ENCODE measurements around the gene SNCAIP. TPM values are rescaled to one million over a fixed set of nuclear protein-coding genes. Genes with fewer than 3 reads are reported as not detected.

Gene SNCAIP
- total RNA-seq (2014; rRNA removed; shearing (Covaris generic); ENCODE audit: low replicate concordance), result not detected in 2 replicates

- Histone ChIP-seq H3K9me3 (no peaks in the 10 kb centered on the region), H3K27me3 (peaks cover 63% of the 10 kb centered on the region), H3K36me3 (no peaks in the 10 kb centered on the region), H3K4me3 (peak within 1 kb of the TSS; percentile 48)
- DNase-seq, result peak; percentile 65
Measured at GRCh38 chr5:122311961-122312590, at the start of gene SNCAIP. Gene SNCAIP (plus strand): TSS chr5:122312237. CDS start chr5:122391135, 78,898 bp downstream.

GRCh38 chr5:122263352-122264030 is 48.5 kb upstream of the SNCAIP start:
- no peak for DNase-seq
- no peaks in the 10 kb centered on the region for H3K27me3 ChIP-seq
- no peak overlapping the region for H3K4me3 ChIP-seq

GRCh38 chr5:122264610-122265009 is 47.4 kb upstream of the SNCAIP start:
- Histone ChIP-seq H3K4me3 (no peak overlapping the region), H3K9me3 (no peaks in the 10 kb centered on the region), H3K27me3 (peaks cover 2% of the 10 kb centered on the region; the same call in 1 of the 2 replicates), H3K36me3 (no peaks in the 10 kb centered on the region)
- no peak for DNase-seq

More at GRCh38 chr5:122263352-122264030, 48.5 kb upstream of the SNCAIP start:
- Histone ChIP-seq H3K9me3 (no peaks in the 10 kb centered on the region), H3K36me3 (no peaks in the 10 kb centered on the region)

- Histone ChIP-seq H3K27me3 (peaks cover 3% of the 10 kb centered on the region; the same call in 1 of the 2 replicates), H3K9me3 (no peaks in the 10 kb centered on the region), H3K4me3 (no peak overlapping the region), H3K36me3 (no peaks in the 10 kb centered on the region)
- no peak for DNase-seq
Measured at GRCh38 chr5:122267185-122267584, 44.9 kb upstream of the SNCAIP start.

- Histone ChIP-seq H3K9me3 (no peaks in the 10 kb centered on the region), H3K4me3 (no peak overlapping the region), H3K27me3 (peaks cover 8% of the 10 kb centered on the region; the same call in 1 of the 2 replicates), H3K36me3 (no peaks in the 10 kb centered on the region)
- no peak for DNase-seq
Measured at GRCh38 chr5:122273696-122274095, 38.3 kb upstream of the SNCAIP start.

- no peak for DNase-seq
- Histone ChIP-seq H3K4me3 (no peak overlapping the region), H3K36me3 (no peaks in the 10 kb centered on the region), H3K9me3 (0 out of 2 replicates have a peak, but pooled peaks cover 2% of the 10 kb centered on the region), H3K27me3 (peaks cover 18% of the 10 kb centered on the region)
Measured at GRCh38 chr5:122283592-122283991, 28.4 kb upstream of the SNCAIP start.

- Histone ChIP-seq H3K27me3 (peaks cover 22% of the 10 kb centered on the region), H3K4me3 (no peak overlapping the region), H3K9me3 (0 out of 2 replicates have a peak, but pooled peaks cover 2% of the 10 kb centered on the region), H3K36me3 (no peaks in the 10 kb centered on the region)
- DNase-seq, result no peak
Measured at GRCh38 chr5:122286541-122286940, 25.5 kb upstream of the SNCAIP start.

GRCh38 chr5:122287101-122287500 is 24.9 kb upstream of the SNCAIP start:
- Histone ChIP-seq H3K9me3 (0 out of 2 replicates have a peak, but pooled peaks cover 2% of the 10 kb centered on the region), H3K4me3 (no peak overlapping the region), H3K27me3 (peaks cover 22% of the 10 kb centered on the region), H3K36me3 (no peaks in the 10 kb centered on the region)
- no peak for DNase-seq

- Histone ChIP-seq H3K9me3 (no peaks in the 10 kb centered on the region), H3K27me3 (peaks cover 13% of the 10 kb centered on the region), H3K36me3 (no peaks in the 10 kb centered on the region), H3K4me3 (no peak overlapping the region)
- no peak for DNase-seq
Measured at GRCh38 chr5:122291000-122291901, 20.8 kb upstream of the SNCAIP start.

- H3K27me3 ChIP-seq, result peaks cover 13% of the 10 kb centered on the region
- H3K4me3 ChIP-seq, result no peak overlapping the region
- no peak for DNase-seq
- no peaks in the 10 kb centered on the region for H3K36me3 ChIP-seq
- H3K9me3 ChIP-seq, result no peaks in the 10 kb centered on the region
Measured at GRCh38 chr5:122292332-122292731, 19.7 kb upstream of the SNCAIP start.

- Histone ChIP-seq H3K27me3 (peaks cover 4% of the 10 kb centered on the region; the same call in 1 of the 2 replicates), H3K4me3 (no peak overlapping the region)
- no peak for DNase-seq
Measured at GRCh38 chr5:122295138-122295537, 16.9 kb upstream of the SNCAIP start.

GRCh38 chr5:122296871-122297270 is 15.2 kb upstream of the SNCAIP start:
- no peak for DNase-seq
- Histone ChIP-seq H3K36me3 (no peaks in the 10 kb centered on the region), H3K27me3 (peaks cover under 1% of the 10 kb centered on the region; the same call in 1 of the 2 replicates), H3K4me3 (no peak overlapping the region), H3K9me3 (no peaks in the 10 kb centered on the region)

More at GRCh38 chr5:122295138-122295537, 16.9 kb upstream of the SNCAIP start:
- H3K36me3 ChIP-seq, result no peaks in the 10 kb centered on the region
- H3K9me3 ChIP-seq, result no peaks in the 10 kb centered on the region

- H3K27me3 ChIP-seq, result peaks cover 8% of the 10 kb centered on the region
- H3K4me3 ChIP-seq, result no peak overlapping the region
- no peaks in the 10 kb centered on the region for H3K9me3 ChIP-seq
- DNase-seq, result no peak
- no peaks in the 10 kb centered on the region for H3K36me3 ChIP-seq
Measured at GRCh38 chr5:122297587-122298298, 14.3 kb upstream of the SNCAIP start.

- no peak for DNase-seq
- H3K27me3 ChIP-seq, result peaks cover 17% of the 10 kb centered on the region
- H3K36me3 ChIP-seq, result no peaks in the 10 kb centered on the region
- H3K4me3 ChIP-seq, result no peak overlapping the region
- no peaks in the 10 kb centered on the region for H3K9me3 ChIP-seq
Measured at GRCh38 chr5:122300374-122300773, 11.7 kb upstream of the SNCAIP start.

GRCh38 chr5:122301016-122301415 is 11.0 kb upstream of the SNCAIP start:
- DNase-seq, result no peak
- Histone ChIP-seq H3K4me3 (no peak overlapping the region), H3K27me3 (peaks cover 17% of the 10 kb centered on the region), H3K9me3 (no peaks in the 10 kb centered on the region), H3K36me3 (no peaks in the 10 kb centered on the region)

All from MG63 (cell line).